ENCODE measurements around the gene ATOSA. TPM values are rescaled to one million over a fixed set of nuclear protein-coding genes. Genes with fewer than 3 reads are reported as not detected.

The ATOSA gene
- total and polyA plus RNA-seq, 2 of the 13 experiments (the other 11 are each of a cell fraction or from before 2014, with no cell fraction given), result 6.6 to 16.3 TPM

DNA sequence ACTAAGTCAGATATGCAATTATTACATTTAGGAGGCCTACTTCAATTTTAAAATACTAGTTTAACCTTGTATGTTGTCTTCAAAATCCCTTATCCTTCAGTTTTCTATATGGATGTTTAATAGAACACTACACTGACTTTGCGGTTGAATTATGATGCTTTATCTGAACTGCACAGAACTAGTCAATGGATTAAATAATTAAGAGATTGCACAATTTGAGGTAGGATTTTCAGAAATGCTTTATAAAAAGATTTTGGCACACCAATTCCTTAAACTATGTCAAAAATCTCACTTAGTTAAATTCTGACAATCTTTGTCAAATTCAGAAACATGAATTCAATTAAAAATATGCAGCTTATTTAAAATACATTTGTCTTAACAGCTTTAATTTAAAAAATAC, 28.1 kb downstream of the ATOSA start:
- in situ Hi-C loops (cut with HindIII; ENCODE audit: extremely low pct_ligation_motif_present, low pct_unique_long_range_greater_than_20kb), result no loop called here
- Histone ChIP-seq H3K9ac (ENCODE audit: insufficient read depth, low read depth, low read length) (no peak overlapping the region), H3K27me3 (ENCODE audit: control insufficient read depth in 1 of 2, insufficient read depth in 2 of 2, low read length in 2 of 2) (no peaks in the 10 kb centered on the region), H3K9me3 (ENCODE audit: low read length) (no peaks in the 10 kb centered on the region), H3K4me1 (ENCODE audit: insufficient read depth, low read length) (peaks cover 17% of the 10 kb centered on the region), H3K27ac (ENCODE audit: extremely low read length, insufficient read depth, low read length) (no peak overlapping the region), H4K20me1 (ENCODE audit: insufficient read depth, low read length) (no peaks in the 10 kb centered on the region), H3K4me2 (ENCODE audit: low read depth, low read length) (peak overlapping the region; percentile 71), H3K79me2 (ENCODE audit: insufficient read depth, low read length) (no peaks in the 10 kb centered on the region), H2AFZ (ENCODE audit: low read length) (no peak overlapping the region), H3K36me3 (replicated peaks in 1 of 2; ENCODE audit: control insufficient read depth in 1 of 2, insufficient read depth in 2 of 2, low read length in 2 of 2) (no peaks in the 10 kb centered on the region), H3K4me3 (replicated peaks in 1 of 3; ENCODE audit: insufficient read depth in 1 of 3, low read depth in 2 of 3, low read length in 3 of 3) (peak overlapping the region in 2 of 3 experiments; percentile 51 to 56; a peak in 2 of 6 replicates)
- TF ChIP-seq PAWR (CRISPR knock-in tag; IDR thresholded peaks at IDR 0.05; ENCODE audit: borderline replicate concordance) (no peak), ZSCAN22 (CRISPR knock-in tag; IDR thresholded peaks at IDR 0.05) (no peak), KLF12 (CRISPR knock-in tag; IDR thresholded peaks at IDR 0.05; ENCODE audit: borderline replicate concordance) (no peak), PHF21A (CRISPR knock-in tag; IDR thresholded peaks at IDR 0.05) (no peak), ZNF432 (CRISPR knock-in tag; IDR thresholded peaks at IDR 0.05; ENCODE audit: borderline replicate concordance) (no peak), POLR2AphosphoS5 (IDR thresholded peaks at IDR 0.05; ENCODE audit: low read depth, low read length) (no peak)
- DNase-seq (ENCODE audit: low spot score) (no peak), FAIRE-seq (no peak), ATAC-seq (no peak)
- CTCF ChIA-PET (ENCODE audit: low intra/inter-chr PET ratio, low total read pairs), result no interaction called here
- POLR2A ChIA-PET, result interaction anchor here (1.2 kb wide), 1 partner anchor 83 kb away, joined by 4 read pairs; no protein-coding TSS in a partner anchor
- no TSS peak for BruUV-seq (replicated peaks)
- WGBS (ENCODE audit: low lambda C conversion rate), result 92% methylated on average over 1 of the region's 1 CpG
- intact Hi-C loops (cut with micrococcal nuclease; ENCODE audit: unreplicated experiment), result loop anchor here (5.0 kb wide), 1 partner anchor 81 kb away; no protein-coding TSS in a partner anchor

DNA sequence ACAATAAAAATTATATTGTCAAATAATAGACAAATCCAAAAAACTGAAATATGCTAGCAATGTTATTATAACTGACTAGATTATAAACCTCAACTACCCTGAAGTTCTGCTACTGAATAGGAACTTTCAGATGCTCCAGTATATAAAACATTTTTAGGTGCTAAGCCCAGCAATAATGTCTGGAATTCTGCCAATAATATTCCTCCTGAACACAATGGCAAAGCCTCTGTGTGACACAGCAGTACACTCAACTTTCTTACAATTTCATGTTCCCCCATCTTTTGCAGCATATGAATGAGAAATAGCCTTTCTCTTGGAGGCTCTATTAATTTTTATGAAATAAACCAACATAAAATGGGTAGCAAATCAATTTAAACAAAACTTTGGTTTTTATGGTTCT, 29.5 kb downstream of the ATOSA start:
- no peak for DNase-seq (ENCODE audit: low spot score)
- H3K9me3 ChIP-seq (ENCODE audit: low read length), result no peaks in the 10 kb centered on the region
- H4K20me1 ChIP-seq (ENCODE audit: insufficient read depth, low read length), result no peaks in the 10 kb centered on the region
- FAIRE-seq, result no peak
- no TSS peak for BruUV-seq (replicated peaks)
- no peak for ATAC-seq
- no peak overlapping the region for H3K4me2 ChIP-seq (ENCODE audit: low read depth, low read length)
- intact Hi-C loops (cut with micrococcal nuclease; ENCODE audit: unreplicated experiment) (loop anchor here (5.0 kb wide), 1 partner anchor 83 kb away; no protein-coding TSS in a partner anchor), in situ Hi-C loops (cut with HindIII; ENCODE audit: extremely low pct_ligation_motif_present, low pct_unique_long_range_greater_than_20kb) (no loop called here)
- H2AFZ ChIP-seq (ENCODE audit: low read length), result no peak overlapping the region
- peaks cover 17% of the 10 kb centered on the region for H3K4me1 ChIP-seq (ENCODE audit: insufficient read depth, low read length)
- H3K79me2 ChIP-seq (ENCODE audit: insufficient read depth, low read length), result no peaks in the 10 kb centered on the region
- ChIA-PET CTCF (ENCODE audit: low intra/inter-chr PET ratio, low total read pairs) (no interaction called here), POLR2A (no interaction called here)
- H3K36me3 ChIP-seq (replicated peaks in 1 of 2; ENCODE audit: control insufficient read depth in 1 of 2, insufficient read depth in 2 of 2, low read length in 2 of 2), result no peaks in the 10 kb centered on the region
- no peak overlapping the region for H3K4me3 ChIP-seq (replicated peaks in 1 of 3; ENCODE audit: insufficient read depth in 1 of 3, low read depth in 2 of 3, low read length in 3 of 3)
- H3K27ac ChIP-seq (ENCODE audit: extremely low read length, insufficient read depth, low read length), result no peak overlapping the region
- H3K9ac ChIP-seq (ENCODE audit: insufficient read depth, low read depth, low read length), result no peak overlapping the region
- no peaks in the 10 kb centered on the region for H3K27me3 ChIP-seq (ENCODE audit: control insufficient read depth in 1 of 2, insufficient read depth in 2 of 2, low read length in 2 of 2)
- TF ChIP-seq, protein P1, sequence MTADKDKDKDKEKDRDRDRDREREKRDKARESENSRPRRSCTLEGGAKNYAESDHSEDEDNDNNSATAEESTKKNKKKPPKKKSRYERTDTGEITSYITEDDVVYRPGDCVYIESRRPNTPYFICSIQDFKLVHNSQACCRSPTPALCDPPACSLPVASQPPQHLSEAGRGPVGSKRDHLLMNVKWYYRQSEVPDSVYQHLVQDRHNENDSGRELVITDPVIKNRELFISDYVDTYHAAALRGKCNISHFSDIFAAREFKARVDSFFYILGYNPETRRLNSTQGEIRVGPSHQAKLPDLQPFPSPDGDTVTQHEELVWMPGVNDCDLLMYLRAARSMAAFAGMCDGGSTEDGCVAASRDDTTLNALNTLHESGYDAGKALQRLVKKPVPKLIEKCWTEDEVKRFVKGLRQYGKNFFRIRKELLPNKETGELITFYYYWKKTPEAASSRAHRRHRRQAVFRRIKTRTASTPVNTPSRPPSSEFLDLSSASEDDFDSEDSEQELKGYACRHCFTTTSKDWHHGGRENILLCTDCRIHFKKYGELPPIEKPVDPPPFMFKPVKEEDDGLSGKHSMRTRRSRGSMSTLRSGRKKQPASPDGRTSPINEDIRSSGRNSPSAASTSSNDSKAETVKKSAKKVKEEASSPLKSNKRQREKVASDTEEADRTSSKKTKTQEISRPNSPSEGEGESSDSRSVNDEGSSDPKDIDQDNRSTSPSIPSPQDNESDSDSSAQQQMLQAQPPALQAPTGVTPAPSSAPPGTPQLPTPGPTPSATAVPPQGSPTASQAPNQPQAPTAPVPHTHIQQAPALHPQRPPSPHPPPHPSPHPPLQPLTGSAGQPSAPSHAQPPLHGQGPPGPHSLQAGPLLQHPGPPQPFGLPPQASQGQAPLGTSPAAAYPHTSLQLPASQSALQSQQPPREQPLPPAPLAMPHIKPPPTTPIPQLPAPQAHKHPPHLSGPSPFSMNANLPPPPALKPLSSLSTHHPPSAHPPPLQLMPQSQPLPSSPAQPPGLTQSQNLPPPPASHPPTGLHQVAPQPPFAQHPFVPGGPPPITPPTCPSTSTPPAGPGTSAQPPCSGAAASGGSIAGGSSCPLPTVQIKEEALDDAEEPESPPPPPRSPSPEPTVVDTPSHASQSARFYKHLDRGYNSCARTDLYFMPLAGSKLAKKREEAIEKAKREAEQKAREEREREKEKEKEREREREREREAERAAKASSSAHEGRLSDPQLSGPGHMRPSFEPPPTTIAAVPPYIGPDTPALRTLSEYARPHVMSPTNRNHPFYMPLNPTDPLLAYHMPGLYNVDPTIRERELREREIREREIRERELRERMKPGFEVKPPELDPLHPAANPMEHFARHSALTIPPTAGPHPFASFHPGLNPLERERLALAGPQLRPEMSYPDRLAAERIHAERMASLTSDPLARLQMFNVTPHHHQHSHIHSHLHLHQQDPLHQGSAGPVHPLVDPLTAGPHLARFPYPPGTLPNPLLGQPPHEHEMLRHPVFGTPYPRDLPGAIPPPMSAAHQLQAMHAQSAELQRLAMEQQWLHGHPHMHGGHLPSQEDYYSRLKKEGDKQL (CRISPR knock-in tag; IDR thresholded peaks at IDR 0.05; ENCODE audit: low read depth), result no peak
- TF ChIP-seq HCFC1 (IDR thresholded peaks at IDR 0.05; ENCODE audit: low read depth, low read length) (no peak), ZNF598 (CRISPR knock-in tag; IDR thresholded peaks at IDR 0.05; ENCODE audit: borderline replicate concordance) (no peak), ZNF121 (CRISPR knock-in tag; IDR thresholded peaks at IDR 0.05) (no peak), ZNF232 (CRISPR knock-in tag; IDR thresholded peaks at IDR 0.05; ENCODE audit: borderline replicate concordance) (no peak), ZNF253 (CRISPR knock-in tag; IDR thresholded peaks at IDR 0.05; ENCODE audit: borderline replicate concordance) (no peak)
- TF ChIP-seq, protein P2, sequence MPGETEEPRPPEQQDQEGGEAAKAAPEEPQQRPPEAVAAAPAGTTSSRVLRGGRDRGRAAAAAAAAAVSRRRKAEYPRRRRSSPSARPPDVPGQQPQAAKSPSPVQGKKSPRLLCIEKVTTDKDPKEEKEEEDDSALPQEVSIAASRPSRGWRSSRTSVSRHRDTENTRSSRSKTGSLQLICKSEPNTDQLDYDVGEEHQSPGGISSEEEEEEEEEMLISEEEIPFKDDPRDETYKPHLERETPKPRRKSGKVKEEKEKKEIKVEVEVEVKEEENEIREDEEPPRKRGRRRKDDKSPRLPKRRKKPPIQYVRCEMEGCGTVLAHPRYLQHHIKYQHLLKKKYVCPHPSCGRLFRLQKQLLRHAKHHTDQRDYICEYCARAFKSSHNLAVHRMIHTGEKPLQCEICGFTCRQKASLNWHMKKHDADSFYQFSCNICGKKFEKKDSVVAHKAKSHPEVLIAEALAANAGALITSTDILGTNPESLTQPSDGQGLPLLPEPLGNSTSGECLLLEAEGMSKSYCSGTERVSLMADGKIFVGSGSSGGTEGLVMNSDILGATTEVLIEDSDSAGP (CRISPR knock-in tag; IDR thresholded peaks at IDR 0.05; ENCODE audit: borderline replicate concordance), result no peak

Measured in HepG2 (cell line).